Keratinocyte (primary cell): ENCODE results near the gene NIT1. TPM values are rescaled to one million over a fixed set of nuclear protein-coding genes. Genes with fewer than 3 reads are reported as not detected.
A peak's percentile ranks its signal among the peaks of the same experiment; 100 is the strongest.

ENCODE experiments used
- DNase-seq: peaks from one replicate; pipeline ENCODE4 v3.0.0-alpha.2; 2011; ENCODE audit warnings: low read depth, missing footprints, low spot score
- FAIRE-seq: peaks from 2 replicates; lab custom pipeline; 2011; peaks lifted over from hg19 to GRCh38; lab: Jason Lieb, UNC
- H2AFZ ChIP-seq: 2 replicates; pipeline ENCODE4 v1.6.0; 2012; ENCODE audit warnings: low read length, control low read depth, inconsistent platforms; ENCODE audit not compliant: control insufficient read depth
- H3K27ac ChIP-seq: 2 replicates; pipeline ENCODE4 v1.5.1; 2011; ENCODE audit warnings: low read length; ENCODE audit not compliant: control insufficient read depth, insufficient read depth
- H3K27me3 ChIP-seq: 3 replicates; pipeline ENCODE4 v1.6.0; 2011; ENCODE audit warnings: low read length; ENCODE audit not compliant: control insufficient read depth, insufficient read depth; ENCODE audit errors: extremely low read depth
- H3K36me3 ChIP-seq, 2 experiments: 2 replicates in 1 of 2; 3 replicates in 1 of 2; pipeline ENCODE4 v1.5.1; 2011; ENCODE audit warnings: low read length in 2 of 2, mild to moderate bottlenecking in 1 of 2; ENCODE audit not compliant: control insufficient read depth in 2 of 2, insufficient read depth in 2 of 2; ENCODE audit errors: extremely low read depth in 1 of 2
- H3K4me1 ChIP-seq: 3 replicates; pipeline ENCODE4 v1.5.1; 2011; ENCODE audit warnings: low read length; ENCODE audit not compliant: control insufficient read depth, insufficient read depth; ENCODE audit errors: extremely low read depth
- H3K4me2 ChIP-seq: 3 replicates; pipeline ENCODE4 v1.6.0; 2011; ENCODE audit warnings: low read depth, low read length; ENCODE audit not compliant: control insufficient read depth, insufficient read depth; ENCODE audit errors: extremely low read depth
- H3K4me3 ChIP-seq, 3 experiments: fragments of 200-600 bp in 1 of 3; sonication (generic) in 1 of 3; 2 replicates in 2 of 3; 3 replicates in 1 of 3; pipeline ENCODE4 v1.5.1; 2011 to 2016; ENCODE audit warnings: low read length in 3 of 3, mild to moderate bottlenecking in 3 of 3, control low read depth in 2 of 3, inconsistent platforms in 1 of 3, low read depth in 1 of 3, mixed read lengths in 1 of 3, mixed run types in 1 of 3, moderate library complexity in 1 of 3; ENCODE audit not compliant: control insufficient read depth in 2 of 3, insufficient read depth in 2 of 3; ENCODE audit errors: extremely low read depth in 1 of 3
- H3K79me2 ChIP-seq: 2 replicates; pipeline ENCODE4 v1.6.0; 2012; ENCODE audit warnings: low read length; ENCODE audit not compliant: control insufficient read depth, insufficient read depth
- H3K9ac ChIP-seq: 3 replicates; pipeline ENCODE4 v1.6.0; 2011; ENCODE audit warnings: low read length; ENCODE audit not compliant: control insufficient read depth, insufficient read depth; ENCODE audit errors: extremely low read depth
- H3K9me1 ChIP-seq: 3 replicates; pipeline ENCODE4 v1.6.0; 2011; ENCODE audit warnings: low read length; ENCODE audit not compliant: control insufficient read depth, insufficient read depth; ENCODE audit errors: extremely low read depth
- H3K9me3 ChIP-seq: 2 replicates; pipeline ENCODE4 v1.5.1; 2012; ENCODE audit warnings: low read depth, low read length; ENCODE audit not compliant: control insufficient read depth
- H4K20me1 ChIP-seq: 3 replicates; pipeline ENCODE4 v1.6.0; 2011; ENCODE audit warnings: low read length; ENCODE audit not compliant: control insufficient read depth, insufficient read depth; ENCODE audit errors: extremely low read depth
- CTCF ChIP-seq, 3 experiments: IDR thresholded peaks in 1 of 3; conservative IDR thresholded peaks in 1 of 3; optimal IDR thresholded peaks in 1 of 3; 2 replicates in 2 of 3; 3 replicates in 1 of 3; pipeline versions ENCODE3 to v1.5.1; 2011; ENCODE audit warnings: low read length in 3 of 3, mild to moderate bottlenecking in 3 of 3, moderate library complexity in 2 of 3, control low read depth in 1 of 3, inconsistent platforms in 1 of 3; ENCODE audit not compliant: insufficient read depth in 2 of 3; ENCODE audit errors: extremely low read depth in 1 of 3
- EZH2 ChIP-seq: IDR thresholded peaks from one replicate; pipeline ENCODE4 v1.6.1; 2012; ENCODE audit warnings: inconsistent platforms, mild to moderate bottlenecking, low read length, moderate library complexity
- dilution Hi-C: fragments of 300-500 bp; cut with MboI; formaldehyde crosslinking; loops from one replicate; pipeline ENCODE4 v1.7.0; 2020; ENCODE audit warnings: low sequenced_read_pairs; ENCODE audit not compliant: extremely low pct_ligation_motif_present
- polyA plus RNA-seq, 5 experiments: library from polyadenylated mRNA; depleted of rRNA in 3 of 5; stranded (reverse) in 3 of 5; stranded (forward) in 1 of 5; unstranded in 1 of 5; fragments of >200 nt; gene quantifications; 1 replicate in 1 of 5; 2 replicates in 3 of 5; 3 replicates in 1 of 5; pipeline versions ENCODE4 v1.2.1 to v1.2.3, GENCODE V29; 2011 to 2012; ENCODE audit warnings: missing spikeins in 2 of 5, low read depth in 1 of 5, low replicate concordance in 1 of 5

Gene NIT1
- polyA plus RNA-seq, 1 donor (not counting 4 experiments of a cell fraction or from before 2014, with no cell fraction given) = 22.9 TPM

DNA sequence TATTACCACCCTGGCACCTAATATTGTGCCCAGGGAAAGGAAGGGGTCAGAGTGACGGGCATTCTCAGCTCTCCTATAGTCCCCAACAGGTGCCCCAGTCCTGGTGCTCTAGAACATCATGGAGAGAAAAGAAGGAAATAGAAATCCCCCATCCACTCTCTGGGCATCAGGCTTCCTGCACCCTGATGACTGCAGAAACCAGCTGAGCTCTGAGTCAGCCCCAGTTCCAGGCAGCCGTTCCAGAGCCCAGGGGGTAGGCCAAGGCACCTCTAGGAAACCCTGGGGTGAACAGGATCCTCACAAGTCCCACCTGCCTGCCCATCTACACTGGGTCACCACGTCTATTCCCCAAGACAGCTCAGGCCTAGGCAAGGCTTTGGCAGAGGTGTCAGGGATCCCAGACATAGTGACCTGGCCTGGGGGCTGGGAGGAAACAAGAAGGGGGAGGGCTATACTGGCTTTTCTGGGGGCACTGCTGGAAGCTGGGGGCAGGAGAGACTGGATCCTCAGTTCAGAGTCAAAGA, 29.3 kb upstream of the NIT1 start:
- FAIRE-seq (peak; percentile 90), DNase-seq (no peak)
- TF ChIP-seq CTCF (optimal IDR thresholded peaks at IDR 0.05 in 1 of 3, IDR thresholded peaks at IDR 0.05 in 1 of 3, conservative IDR thresholded peaks at IDR 0.05 in 1 of 3; ENCODE audit: extremely low read depth in 1 of 3, insufficient read depth in 2 of 3, low read length in 3 of 3) = no peak
- no peak for TF ChIP-seq EZH2
- Histone ChIP-seq H3K9ac (peak overlapping the region; percentile 81), H3K9me3 (no peaks in the 10 kb centered on the region), H3K36me3 (no peaks in the 10 kb centered on the region), H2AFZ (no peak overlapping the region), H3K4me3 (peak overlapping the region in 2 of 3 experiments; percentile 34 to 41), H4K20me1 (no peaks in the 10 kb centered on the region), H3K9me1 (no peaks in the 10 kb centered on the region), H3K4me2 (peak overlapping the region; percentile 56), H3K4me1 (peaks cover 62% of the 10 kb centered on the region), H3K27ac (peak overlapping the region; percentile 77), H3K27me3 (no peaks in the 10 kb centered on the region), H3K79me2 (no peaks in the 10 kb centered on the region)
- dilution Hi-C loops = no loop called here

GRCh38 chr1:161089251-161089924, 28.5 kb upstream of the NIT1 start, which contains the start of gene NECTIN4:
Gene NECTIN4, minus strand, starts transcription at chr1:161089558. Its CDS starts 262 bp downstream, at chr1:161089296.
- no peak for FAIRE-seq
- Histone ChIP-seq H3K36me3 (no peaks in the 10 kb centered on the region), H3K4me1 (peaks cover 55% of the 10 kb centered on the region), H2AFZ (no peak within 1 kb of the TSS), H3K4me2 (peak within 1 kb of the TSS; percentile 56), H3K4me3 (peak within 1 kb of the TSS in 2 of 3 experiments; percentile 34 to 41), H4K20me1 (no peaks in the 10 kb centered on the region), H3K9ac (peak within 1 kb of the TSS; percentile 81), H3K27ac (peak within 1 kb of the TSS; percentile 77), H3K9me3 (no peaks in the 10 kb centered on the region), H3K79me2 (no peaks in the 10 kb centered on the region), H3K27me3 (no peaks in the 10 kb centered on the region), H3K9me1 (no peaks in the 10 kb centered on the region)
- DNase-seq = no peak
- TF ChIP-seq CTCF (optimal IDR thresholded peaks at IDR 0.05 in 1 of 3, IDR thresholded peaks at IDR 0.05 in 1 of 3, conservative IDR thresholded peaks at IDR 0.05 in 1 of 3; ENCODE audit: extremely low read depth in 1 of 3, insufficient read depth in 2 of 3, low read length in 3 of 3) = peak in 1 of 3 experiments; percentile 13
- TF ChIP-seq EZH2 = no peak
- dilution Hi-C loops = no loop called here
